ENCODE measurements around the gene PEAK3.
"Not testable (repeated sequence)": the region's sequence is repeated elsewhere in the genome, so short reads cannot be mapped to it uniquely, and the experiment has no call there.

Gene PEAK3

GRCh38 chr19:2288338-2288817, 6.4 kb upstream of the PEAK3 start:
- DNase-seq, result no peak

- DNase-seq, result no peak
Measured at GRCh38 chr19:2287585-2288337, 5.8 kb upstream of the PEAK3 start.

GRCh38 chr19:2286402-2287140, 4.6 kb upstream of the PEAK3 start:
- DNase-seq, result no peak

DNA sequence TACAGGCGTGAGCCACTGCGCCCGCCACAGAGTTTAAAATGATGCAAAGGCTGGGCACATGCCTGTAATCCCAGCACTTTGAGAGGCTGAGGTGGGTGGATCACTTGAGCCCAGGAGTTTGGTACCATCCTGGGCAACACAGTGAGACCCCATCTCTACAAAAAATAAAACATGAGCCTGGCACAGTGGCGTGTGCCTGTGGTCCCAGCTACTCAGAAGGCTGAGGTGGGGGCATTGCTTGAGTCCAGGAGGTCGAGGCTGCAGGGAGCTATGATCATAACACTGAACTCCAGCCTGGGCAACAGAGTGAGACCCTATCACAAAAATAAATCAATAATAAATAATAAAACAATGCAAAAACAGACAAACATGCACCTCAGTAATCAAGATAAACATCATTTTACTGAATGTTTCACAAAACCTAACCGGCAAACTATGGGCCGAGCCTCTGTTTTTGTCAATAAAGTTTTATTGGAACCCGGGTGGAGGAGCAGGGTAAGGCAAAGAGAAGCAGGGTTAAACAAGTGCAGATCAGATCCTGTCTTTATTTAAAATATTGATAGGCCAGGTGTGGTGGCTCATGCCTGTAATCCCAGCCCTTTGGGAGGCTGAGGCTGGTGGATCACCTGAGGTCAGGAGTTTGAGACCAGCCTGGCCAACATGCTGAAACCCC, 2.0 kb upstream of the PEAK3 start:
- no peak for DNase-seq

- DNase-seq, result peak; percentile 32
Measured at GRCh38 chr19:2282862-2283237, 875 bp upstream of the PEAK3 start.

DNA sequence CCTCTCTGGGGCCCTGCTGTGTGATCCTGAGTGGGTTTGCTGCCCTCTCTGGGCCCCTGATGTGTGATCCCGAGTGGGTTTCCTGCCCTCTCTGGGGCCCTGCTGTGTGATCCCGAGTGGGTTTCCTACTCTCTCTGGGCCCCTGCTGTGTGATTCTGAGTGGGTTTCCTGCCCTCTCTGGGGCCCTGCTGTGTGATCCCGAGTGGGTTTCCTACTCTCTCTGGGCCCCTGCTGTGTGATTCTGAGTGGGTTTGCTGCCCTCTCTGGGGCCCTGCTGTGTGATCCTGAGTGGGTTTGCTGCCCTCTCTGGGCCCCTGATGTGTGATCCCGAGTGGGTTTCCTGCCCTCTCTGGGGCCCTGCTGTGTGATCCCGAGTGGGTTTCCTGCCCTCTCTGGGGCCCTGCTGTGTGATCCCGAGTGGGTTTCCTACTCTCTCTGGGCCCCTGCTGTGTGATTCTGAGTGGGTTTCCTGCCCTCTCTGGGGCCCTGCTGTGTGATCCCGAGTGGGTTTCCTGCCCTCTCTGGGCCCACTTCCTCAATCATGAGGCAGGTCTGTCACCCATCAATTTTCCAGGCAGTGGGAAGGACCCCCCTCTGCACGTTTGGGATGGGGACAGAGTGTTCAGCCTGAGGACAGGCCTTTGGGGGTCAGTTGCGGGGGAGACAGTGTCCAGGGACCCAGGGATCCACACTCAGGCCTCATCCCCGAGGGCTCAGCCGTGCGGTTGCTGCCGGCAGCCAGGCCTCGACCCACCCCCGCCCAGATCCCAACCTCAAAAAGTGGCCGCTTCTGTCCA, 512 bp downstream of the PEAK3 start:
- DNase-seq, result not testable (repeated sequence)

GRCh38 chr19:2280633-2281264, 1.2 kb downstream of the PEAK3 start:
- DNase-seq, result peak; percentile 37

DNA sequence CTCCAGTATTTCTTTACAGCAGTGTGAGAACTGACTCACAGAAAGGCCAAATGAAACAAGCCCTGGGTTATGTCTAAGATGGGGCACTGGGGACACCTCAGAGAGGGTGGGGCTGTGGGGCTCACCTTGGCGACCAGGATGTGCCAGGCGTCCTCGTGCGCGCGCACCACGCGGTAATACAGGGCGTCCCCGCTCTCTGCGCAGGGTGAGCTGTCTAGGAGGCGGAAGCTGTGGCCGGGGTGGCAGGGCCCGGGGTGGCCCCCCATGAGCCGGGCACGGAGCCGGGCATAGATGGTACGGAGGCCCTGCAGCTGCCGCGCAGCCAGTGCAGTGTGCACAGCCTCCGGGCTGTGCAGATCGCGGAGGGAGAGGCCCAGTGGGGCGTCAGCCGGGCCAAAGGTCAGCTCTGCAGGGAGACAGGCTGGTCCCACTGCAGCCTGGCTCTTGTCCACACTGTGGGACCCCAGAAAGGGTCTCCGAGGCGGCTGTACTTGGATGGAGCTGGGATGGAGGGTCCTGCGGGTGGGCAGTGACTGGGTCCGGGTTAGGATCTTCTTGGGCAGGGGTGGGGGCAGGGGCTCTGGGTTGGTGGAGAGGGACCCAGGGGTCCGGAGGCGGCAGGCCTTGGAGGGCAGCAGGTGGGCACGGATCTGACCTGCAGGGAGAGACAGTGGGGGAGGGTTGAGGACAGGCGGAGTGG, 3.4 kb downstream of the PEAK3 start:
- peak; percentile 45 for DNase-seq

DNA sequence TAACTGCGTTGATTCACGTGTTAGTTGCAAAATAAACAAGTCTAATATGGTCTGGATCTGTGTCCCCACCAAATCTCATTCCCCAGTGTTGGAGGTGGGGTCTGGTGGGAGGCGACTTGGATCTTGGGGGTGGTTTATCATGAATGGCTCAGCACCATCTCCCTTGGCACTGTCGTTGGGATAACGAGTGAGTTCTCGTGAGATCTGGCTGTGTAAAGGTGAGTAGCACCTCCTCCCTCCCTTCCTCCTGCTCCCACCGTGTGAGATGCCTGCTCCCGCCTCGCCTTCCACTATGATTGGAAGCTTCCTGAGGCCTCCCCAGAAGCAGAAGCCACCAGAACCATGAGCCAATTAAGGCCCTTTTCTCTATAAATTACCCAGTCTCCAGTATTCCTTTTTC, 4.8 kb downstream of the PEAK3 start:
- DNase-seq, result no peak

GRCh38 chr19:2276429-2276986, 5.5 kb downstream of the PEAK3 start:
- peak; percentile 52 for DNase-seq

DNA sequence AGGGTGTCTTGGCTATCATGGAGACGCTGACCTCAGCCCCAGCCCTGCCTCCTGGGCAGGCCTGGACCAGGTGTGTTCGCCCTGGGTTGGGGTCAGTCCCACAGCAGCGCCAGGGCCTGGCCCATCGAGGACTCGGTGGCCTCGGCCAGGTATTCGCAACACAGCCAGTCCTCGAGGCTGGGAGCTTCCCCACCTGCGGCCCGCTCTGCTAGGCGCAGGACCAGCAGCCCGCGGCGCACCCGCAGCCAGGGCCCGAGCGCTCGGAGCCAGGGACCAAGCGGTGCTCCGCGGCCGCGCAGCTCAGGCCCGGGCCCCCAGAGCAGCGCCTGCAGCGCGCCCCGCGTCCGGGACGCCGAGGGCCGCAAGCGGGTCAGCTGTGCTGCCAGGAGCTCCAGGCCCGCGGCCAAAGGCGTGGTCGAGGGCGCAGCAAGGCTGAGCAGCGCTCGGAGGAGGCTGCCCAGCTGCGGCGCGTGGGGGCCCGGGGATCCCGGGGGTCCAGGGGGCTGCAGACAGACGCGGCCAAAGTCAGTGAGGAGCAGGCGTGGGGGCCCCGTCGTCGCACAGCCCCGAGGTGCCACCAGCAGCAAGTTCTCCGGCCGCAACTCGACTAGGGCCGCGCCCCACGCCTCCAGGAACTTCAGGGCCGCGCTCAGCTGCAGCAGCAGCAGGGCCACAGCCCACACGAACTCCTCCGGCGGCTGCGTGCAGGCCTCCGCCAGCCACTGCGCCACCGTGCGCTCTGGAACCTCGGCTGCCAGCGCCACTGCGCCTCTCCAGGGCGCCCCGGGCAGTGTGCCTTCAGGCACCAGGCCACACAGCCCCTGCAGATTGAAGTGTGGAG, 6.2 kb downstream of the PEAK3 start:
- peak; percentile 48 for DNase-seq

GRCh38 chr19:2274931-2275535, 6.9 kb downstream of the PEAK3 start:
- peak; percentile 91 for DNase-seq

GRCh38 chr19:2274185-2274711, 7.7 kb downstream of the PEAK3 start:
- DNase-seq, result peak; percentile 41

DNA sequence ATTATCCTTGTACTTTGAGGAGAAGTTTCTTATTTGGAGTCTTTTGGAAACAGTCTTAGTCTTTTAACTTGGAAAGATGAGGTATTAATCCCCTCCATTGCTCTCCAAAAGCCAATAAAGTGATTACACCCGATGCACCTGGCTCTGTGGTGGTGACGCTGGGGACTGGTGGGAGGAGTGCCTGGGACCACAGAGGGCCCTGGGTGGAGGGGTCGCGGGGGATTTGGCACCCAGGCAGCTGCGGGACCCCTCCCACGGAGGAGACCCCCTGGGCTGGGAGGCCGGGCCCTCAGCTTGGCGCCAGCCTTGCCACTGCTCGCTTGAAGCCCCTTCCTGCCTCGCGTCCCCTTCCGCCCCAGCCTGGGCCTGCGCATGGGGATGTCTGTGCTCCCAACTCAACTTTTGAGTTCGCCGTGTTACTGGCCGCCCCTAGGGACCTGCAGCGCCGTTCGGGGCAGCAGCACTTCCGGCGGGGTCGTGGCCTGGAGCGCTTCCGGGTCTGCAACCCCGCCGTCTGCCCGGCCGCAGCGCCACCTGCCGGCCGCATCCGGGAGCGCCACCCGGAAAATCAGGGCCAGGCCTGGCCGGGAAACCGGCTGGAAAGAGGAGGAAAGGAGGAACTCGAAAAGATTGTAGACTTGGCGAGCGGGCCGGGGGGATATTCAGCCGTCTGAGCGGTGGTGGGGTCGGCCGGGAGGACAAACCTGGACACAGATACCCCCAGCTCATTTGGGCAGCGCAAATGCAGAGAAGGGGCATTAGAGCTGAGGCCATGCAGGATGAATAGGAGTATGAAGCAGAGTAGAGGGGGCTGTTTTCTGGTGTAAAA, 8.4 kb downstream of the PEAK3 start:
- peak; percentile 95 for DNase-seq

- DNase-seq, result no peak
Measured at GRCh38 chr19:2271234-2272103, 10.5 kb downstream of the PEAK3 start.

DNA sequence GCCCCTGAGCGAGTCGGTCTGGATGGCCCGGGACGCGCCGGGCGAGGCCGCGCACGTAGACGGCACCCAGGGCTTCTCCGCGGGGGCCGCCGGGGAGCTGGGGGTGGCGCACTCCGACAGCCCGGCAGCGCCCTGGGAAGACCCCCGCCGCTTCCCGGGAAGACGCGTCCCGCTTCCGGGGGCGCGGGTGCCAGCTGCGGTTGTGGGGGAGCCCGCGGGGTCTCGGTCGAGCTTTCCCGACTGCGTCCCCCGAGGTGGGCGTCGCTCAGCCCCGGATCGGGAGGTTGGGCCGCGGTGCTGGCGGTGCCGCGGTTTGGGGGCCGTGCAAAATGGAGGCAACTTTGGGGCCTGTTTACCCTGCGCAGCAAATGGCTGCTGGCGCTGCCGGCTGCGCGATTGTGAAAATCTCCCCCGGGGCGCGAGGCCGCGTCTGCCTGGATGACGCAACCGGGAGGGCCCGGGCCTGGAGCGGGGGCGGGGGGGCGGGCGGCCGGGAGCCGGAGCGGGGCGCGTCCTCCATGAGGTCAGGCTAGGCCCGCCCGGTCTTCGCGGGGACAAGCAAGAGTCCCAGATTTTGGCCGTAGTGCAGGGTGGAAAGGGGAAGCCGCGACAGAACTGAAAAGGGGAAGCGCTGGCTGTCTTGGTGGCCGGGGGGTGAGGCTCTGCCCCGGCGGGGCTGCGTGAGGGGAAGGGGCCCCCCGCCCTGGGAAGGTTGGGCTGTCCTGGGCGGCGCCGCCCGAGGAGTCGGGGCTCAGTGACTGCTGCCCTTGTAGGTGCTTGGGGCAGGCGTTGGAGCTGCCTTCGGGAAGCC, 11.3 kb downstream of the PEAK3 start:
- DNase-seq, result peak; percentile 83

DNA sequence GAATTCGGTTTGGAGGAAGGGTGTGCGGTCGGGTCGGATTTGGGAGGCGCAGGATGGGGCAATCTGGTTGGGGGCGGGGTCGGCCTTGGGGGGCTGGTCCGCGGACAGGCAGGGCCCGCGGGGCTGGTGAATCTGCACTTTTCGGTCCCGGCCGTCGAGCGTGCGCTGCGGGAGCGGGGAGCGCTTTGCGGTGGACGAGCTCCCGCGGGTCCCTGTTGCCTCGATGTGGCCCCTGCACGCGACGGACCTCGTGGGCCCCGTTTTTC, 11.9 kb downstream of the PEAK3 start:
- no peak for DNase-seq

All from islet precursor cell (in vitro differentiated cells).